HG03521 (cell line): ENCODE results near the gene ZNF799.
A peak's percentile ranks its signal among the peaks of the same experiment; 100 is the strongest.
"Not testable (repeated sequence)": the region's sequence is repeated elsewhere in the genome, so short reads cannot be mapped to it uniquely, and the experiment has no call there.

Experiments used
- ATAC-seq: cut with Tn5 transposase; IDR thresholded peaks from one replicate; pipeline ENCODE4 v1.9.1; 2021; ENCODE audit warnings: mild to moderate bottlenecking, moderate library complexity; ENCODE audit not compliant: unreplicated experiment

The ZNF799 gene

GRCh38 chr19:12400633-12401502 lies at the start of gene ZNF799:
ZNF799 (minus strand) TSS chr19:12401271; CDS start chr19:12401070, 201 bp downstream.
- peak; percentile 81 for ATAC-seq

GRCh38 chr19:12450844-12451243 lies 49.8 kb upstream of the ZNF799 start:
- no peak for ATAC-seq

- no peak for ATAC-seq
These were observed 47.7 kb upstream of the ZNF799 start for GRCh38 chr19:12448808-12449207.

GRCh38 chr19:12440541-12441316 lies 39.7 kb upstream of the ZNF799 start, which contains the start of gene ZNF443:
ZNF443 (minus strand) TSS chr19:12441021; CDS start chr19:12440914, 107 bp downstream.
- peak; percentile 92 for ATAC-seq

- ATAC-seq: peak; percentile 21
These were observed 38.8 kb upstream of the ZNF799 start for GRCh38 chr19:12439686-12440540.

GRCh38 chr19:12430726-12431299 lies 29.7 kb upstream of the ZNF799 start:
- ATAC-seq: not testable (repeated sequence)

GRCh38 chr19:12425888-12426274 lies 24.8 kb upstream of the ZNF799 start:
- no peak for ATAC-seq

GRCh38 chr19:12425236-12425887 lies 24.3 kb upstream of the ZNF799 start:
- ATAC-seq: no peak

GRCh38 chr19:12417273-12417672 lies 16.2 kb upstream of the ZNF799 start:
- ATAC-seq: not testable (repeated sequence)

GRCh38 chr19:12411893-12412292 lies 10.8 kb upstream of the ZNF799 start:
- no peak for ATAC-seq

GRCh38 chr19:12399901-12400632 lies 1.0 kb downstream of the ZNF799 start:
- ATAC-seq: peak; percentile 21

GRCh38 chr19:12391148-12391547 lies 9.9 kb downstream of the ZNF799 start:
- ATAC-seq: not testable (repeated sequence)

- ATAC-seq: not testable (repeated sequence)
These were observed 14.7 kb downstream of the ZNF799 start for GRCh38 chr19:12386365-12386764.

- ATAC-seq: no peak
These were observed 20.7 kb downstream of the ZNF799 start for GRCh38 chr19:12380444-12380737.

- no peak for ATAC-seq
These were observed 21.2 kb downstream of the ZNF799 start for GRCh38 chr19:12379732-12380443.

- no peak for ATAC-seq
These were observed 27.0 kb downstream of the ZNF799 start for GRCh38 chr19:12374026-12374425.

GRCh38 chr19:12365236-12366162 lies 35.6 kb downstream of the ZNF799 start, which contains the start of gene ZNF442:
ZNF442 (minus strand) TSS chr19:12365683; CDS start chr19:12363631, 2,052 bp downstream.
- peak; percentile 68 for ATAC-seq
